Loucy (cell line): ENCODE results near the gene NUP62.

Source experiments
- CTCF ChIP-seq: fragments of 200-600 bp; sonication (generic); conservative IDR thresholded peaks from 2 replicates; pipeline ENCODE4 v1.5.1; 2014; ENCODE audit warnings: mild to moderate bottlenecking, antibody characterized with exemption, low read length
- EZH2phosphoT487 ChIP-seq: fragments of 200-600 bp; IDR thresholded peaks from 2 replicates; pipeline ENCODE4 v1.6.1; 2018; ENCODE audit warnings: antibody characterized with exemption, mild to moderate bottlenecking, moderate library complexity, borderline replicate concordance

GRCh38 chr19:49890349-49891311 is 38.7 kb downstream of the NUP62 start:
- TF ChIP-seq CTCF (no peak), EZH2phosphoT487 (no peak)
